ENCODE data around the gene CLCNKB.
A peak's percentile ranks its signal among the peaks of the same experiment; 100 is the strongest.

Gene CLCNKB

GRCh38 chr1:16072095-16072494, 28.5 kb downstream of the CLCNKB start:
- Histone ChIP-seq H3K9me3 (ENCODE audit: severe bottlenecking) (no peaks in the 10 kb centered on the region), H3K36me3 (no peaks in the 10 kb centered on the region), H3K27me3 (ENCODE audit: insufficient read depth, low read depth, severe bottlenecking) (no peaks in the 10 kb centered on the region), H3K27ac (no peak overlapping the region), H3K4me3 (ENCODE audit: low read depth, low read length) (no peak overlapping the region)
- no peak for DNase-seq
- no peak for TF ChIP-seq CTCF (IDR thresholded peaks at IDR 0.05; ENCODE audit: low read depth, low read length)

GRCh38 chr1:16072616-16073484, 29.3 kb downstream of the CLCNKB start:
- TF ChIP-seq CTCF (IDR thresholded peaks at IDR 0.05; ENCODE audit: low read depth, low read length): peak; percentile 2; the same call in 1 of the 2 replicates
- no peak for DNase-seq
- H3K4me3 ChIP-seq (ENCODE audit: low read depth, low read length): peak overlapping the region; percentile 44
- H3K36me3 ChIP-seq: no peaks in the 10 kb centered on the region
- H3K9me3 ChIP-seq (ENCODE audit: severe bottlenecking): no peaks in the 10 kb centered on the region
- no peak overlapping the region for H3K27ac ChIP-seq
- no peaks in the 10 kb centered on the region for H3K27me3 ChIP-seq (ENCODE audit: insufficient read depth, low read depth, severe bottlenecking)

GRCh38 chr1:16073490-16074119, 30.0 kb downstream of the CLCNKB start, which contains the start of gene FAM131C:
TSS of gene FAM131C (minus strand) at chr1:16073651. CDS start at chr1:16073442, 209 bp downstream.
- Histone ChIP-seq H3K27ac (no peak within 1 kb of the TSS), H3K36me3 (no peaks in the 10 kb centered on the region), H3K27me3 (ENCODE audit: insufficient read depth, low read depth, severe bottlenecking) (no peaks in the 10 kb centered on the region), H3K9me3 (ENCODE audit: severe bottlenecking) (no peaks in the 10 kb centered on the region), H3K4me3 (ENCODE audit: low read depth, low read length) (peak within 1 kb of the TSS; percentile 44)
- no peak for DNase-seq
- peak; percentile 41 for TF ChIP-seq CTCF (IDR thresholded peaks at IDR 0.05; ENCODE audit: low read depth, low read length)

- Histone ChIP-seq H3K36me3 (no peaks in the 10 kb centered on the region), H3K27ac (no peak overlapping the region), H3K9me3 (ENCODE audit: severe bottlenecking) (no peaks in the 10 kb centered on the region), H3K4me3 (ENCODE audit: low read depth, low read length) (no peak overlapping the region), H3K27me3 (ENCODE audit: insufficient read depth, low read depth, severe bottlenecking) (no peaks in the 10 kb centered on the region)
- no peak for DNase-seq
- TF ChIP-seq CTCF (IDR thresholded peaks at IDR 0.05; ENCODE audit: low read depth, low read length): no peak
Measured at GRCh38 chr1:16074217-16074616, 30.6 kb downstream of the CLCNKB start.

GRCh38 chr1:16075337-16076030, 31.9 kb downstream of the CLCNKB start:
- no peaks in the 10 kb centered on the region for H3K27me3 ChIP-seq (ENCODE audit: insufficient read depth, low read depth, severe bottlenecking)
- DNase-seq: no peak
- no peaks in the 10 kb centered on the region for H3K36me3 ChIP-seq
- TF ChIP-seq CTCF (IDR thresholded peaks at IDR 0.05; ENCODE audit: low read depth, low read length): no peak
- no peak overlapping the region for H3K4me3 ChIP-seq (ENCODE audit: low read depth, low read length)
- H3K27ac ChIP-seq: no peak overlapping the region
- H3K9me3 ChIP-seq (ENCODE audit: severe bottlenecking): no peaks in the 10 kb centered on the region

Data from WERI-Rb-1 (cell line).